ENCODE results near the gene MCC. TPM values are rescaled to one million over a fixed set of nuclear protein-coding genes. Genes with fewer than 3 reads are reported as not detected.

MCC gene
- total RNA-seq, 1 experiment from 2014 or later: 23.5 TPM

- no peak for TF ChIP-seq PREB (CRISPR knock-in tag; IDR thresholded peaks at IDR 0.05; ENCODE audit: borderline replicate concordance)
These were observed 128.8 kb downstream of the MCC start (continued) for GRCh38 chr5:113359419-113359818.

DNA sequence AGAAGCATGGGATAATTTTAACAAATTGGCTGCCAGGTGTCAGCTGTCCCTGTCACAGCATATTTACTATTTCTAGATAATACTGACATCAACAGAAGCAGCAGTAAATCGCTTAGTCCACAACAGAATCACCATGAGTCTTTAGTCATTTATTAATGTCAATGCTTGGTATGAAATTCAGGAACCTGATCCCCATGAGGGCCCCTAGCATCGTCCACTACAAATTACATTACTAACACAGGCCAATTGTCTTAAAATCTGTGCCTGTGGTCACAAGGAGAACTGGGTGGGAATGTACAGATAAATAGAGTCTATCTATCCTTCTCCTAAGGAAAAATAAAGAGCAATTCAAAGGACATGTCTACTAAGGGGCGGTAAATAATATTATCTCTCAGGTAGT lies 129.6 kb downstream of the MCC start:
- CTCF ChIA-PET: no interaction called here
- TF ChIP-seq ZNF138 (CRISPR knock-in tag; conservative IDR thresholded peaks at IDR 0.05) (no peak), NR1H2 (CRISPR knock-in tag; IDR thresholded peaks at IDR 0.05) (no peak), MXD4 (CRISPR knock-in tag; IDR thresholded peaks at IDR 0.05; ENCODE audit: borderline replicate concordance) (no peak), SP1 (CRISPR knock-in tag; conservative IDR thresholded peaks at IDR 0.05) (no peak), FOXJ3 (CRISPR knock-in tag; IDR thresholded peaks at IDR 0.05; ENCODE audit: borderline replicate concordance) (no peak), STAT6 (CRISPR knock-in tag; conservative IDR thresholded peaks at IDR 0.05; ENCODE audit: low read depth) (no peak), TP53 (CRISPR knock-in tag; IDR thresholded peaks at IDR 0.05) (no peak), ZNF423 (CRISPR knock-in tag; IDR thresholded peaks at IDR 0.05) (no peak)
- TF ChIP-seq, protein P1, sequence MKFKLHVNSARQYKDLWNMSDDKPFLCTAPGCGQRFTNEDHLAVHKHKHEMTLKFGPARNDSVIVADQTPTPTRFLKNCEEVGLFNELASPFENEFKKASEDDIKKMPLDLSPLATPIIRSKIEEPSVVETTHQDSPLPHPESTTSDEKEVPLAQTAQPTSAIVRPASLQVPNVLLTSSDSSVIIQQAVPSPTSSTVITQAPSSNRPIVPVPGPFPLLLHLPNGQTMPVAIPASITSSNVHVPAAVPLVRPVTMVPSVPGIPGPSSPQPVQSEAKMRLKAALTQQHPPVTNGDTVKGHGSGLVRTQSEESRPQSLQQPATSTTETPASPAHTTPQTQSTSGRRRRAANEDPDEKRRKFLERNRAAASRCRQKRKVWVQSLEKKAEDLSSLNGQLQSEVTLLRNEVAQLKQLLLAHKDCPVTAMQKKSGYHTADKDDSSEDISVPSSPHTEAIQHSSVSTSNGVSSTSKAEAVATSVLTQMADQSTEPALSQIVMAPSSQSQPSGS (CRISPR knock-in tag; IDR thresholded peaks at IDR 0.05; ENCODE audit: borderline replicate concordance, low read depth): no peak
- TF ChIP-seq, protein P2, sequence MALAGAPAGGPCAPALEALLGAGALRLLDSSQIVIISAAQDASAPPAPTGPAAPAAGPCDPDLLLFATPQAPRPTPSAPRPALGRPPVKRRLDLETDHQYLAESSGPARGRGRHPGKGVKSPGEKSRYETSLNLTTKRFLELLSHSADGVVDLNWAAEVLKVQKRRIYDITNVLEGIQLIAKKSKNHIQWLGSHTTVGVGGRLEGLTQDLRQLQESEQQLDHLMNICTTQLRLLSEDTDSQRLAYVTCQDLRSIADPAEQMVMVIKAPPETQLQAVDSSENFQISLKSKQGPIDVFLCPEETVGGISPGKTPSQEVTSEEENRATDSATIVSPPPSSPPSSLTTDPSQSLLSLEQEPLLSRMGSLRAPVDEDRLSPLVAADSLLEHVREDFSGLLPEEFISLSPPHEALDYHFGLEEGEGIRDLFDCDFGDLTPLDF (CRISPR knock-in tag; IDR thresholded peaks at IDR 0.05): no peak
- TF ChIP-seq, protein P3, sequence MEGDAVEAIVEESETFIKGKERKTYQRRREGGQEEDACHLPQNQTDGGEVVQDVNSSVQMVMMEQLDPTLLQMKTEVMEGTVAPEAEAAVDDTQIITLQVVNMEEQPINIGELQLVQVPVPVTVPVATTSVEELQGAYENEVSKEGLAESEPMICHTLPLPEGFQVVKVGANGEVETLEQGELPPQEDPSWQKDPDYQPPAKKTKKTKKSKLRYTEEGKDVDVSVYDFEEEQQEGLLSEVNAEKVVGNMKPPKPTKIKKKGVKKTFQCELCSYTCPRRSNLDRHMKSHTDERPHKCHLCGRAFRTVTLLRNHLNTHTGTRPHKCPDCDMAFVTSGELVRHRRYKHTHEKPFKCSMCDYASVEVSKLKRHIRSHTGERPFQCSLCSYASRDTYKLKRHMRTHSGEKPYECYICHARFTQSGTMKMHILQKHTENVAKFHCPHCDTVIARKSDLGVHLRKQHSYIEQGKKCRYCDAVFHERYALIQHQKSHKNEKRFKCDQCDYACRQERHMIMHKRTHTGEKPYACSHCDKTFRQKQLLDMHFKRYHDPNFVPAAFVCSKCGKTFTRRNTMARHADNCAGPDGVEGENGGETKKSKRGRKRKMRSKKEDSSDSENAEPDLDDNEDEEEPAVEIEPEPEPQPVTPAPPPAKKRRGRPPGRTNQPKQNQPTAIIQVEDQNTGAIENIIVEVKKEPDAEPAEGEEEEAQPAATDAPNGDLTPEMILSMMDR (IDR thresholded peaks at IDR 0.05): no peak
- TF ChIP-seq, protein P4, sequence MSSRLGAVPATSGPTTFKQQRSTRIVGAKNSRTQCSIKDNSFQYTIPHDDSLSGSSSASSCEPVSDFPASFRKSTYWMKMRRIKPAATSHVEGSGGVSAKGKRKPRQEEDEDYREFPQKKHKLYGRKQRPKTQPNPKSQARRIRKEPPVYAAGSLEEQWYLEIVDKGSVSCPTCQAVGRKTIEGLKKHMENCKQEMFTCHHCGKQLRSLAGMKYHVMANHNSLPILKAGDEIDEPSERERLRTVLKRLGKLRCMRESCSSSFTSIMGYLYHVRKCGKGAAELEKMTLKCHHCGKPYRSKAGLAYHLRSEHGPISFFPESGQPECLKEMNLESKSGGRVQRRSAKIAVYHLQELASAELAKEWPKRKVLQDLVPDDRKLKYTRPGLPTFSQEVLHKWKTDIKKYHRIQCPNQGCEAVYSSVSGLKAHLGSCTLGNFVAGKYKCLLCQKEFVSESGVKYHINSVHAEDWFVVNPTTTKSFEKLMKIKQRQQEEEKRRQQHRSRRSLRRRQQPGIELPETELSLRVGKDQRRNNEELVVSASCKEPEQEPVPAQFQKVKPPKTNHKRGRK (CRISPR knock-in tag; IDR thresholded peaks at IDR 0.05; ENCODE audit: borderline replicate concordance): no peak

More for the DNA sequence above, 129.6 kb downstream of the MCC start:
- Mint-ChIP-seq H3K4me3 (no peak overlapping the region), H3K27me3 (ENCODE audit: low read depth) (no peaks in the 10 kb centered on the region; the same call in 1 of the 2 replicates), H3K36me3 (peaks cover 3% of the 10 kb centered on the region), H3K27ac (no peak overlapping the region), H3K9me3 (peaks cover 7% of the 10 kb centered on the region), H3K4me1 (no peaks in the 10 kb centered on the region)
- ATAC-seq: no peak
- POLR2A ChIA-PET: no interaction called here
- DNase-seq (ENCODE audit: low spot score): no peak
